Endothelial cell of umbilical vein (primary cell): ENCODE results near the gene FOSL2. TPM values are rescaled to one million over a fixed set of nuclear protein-coding genes. Genes with fewer than 3 reads are reported as not detected.
"Not testable (repeated sequence)": the region's sequence is repeated elsewhere in the genome, so short reads cannot be mapped to it uniquely, and the experiment has no call there.

Experiments
- BruUV-seq: library from RNA; stranded (reverse); fragments of 400-500 nt; replicated peaks from 2 replicates; lab custom pipeline; 2021; lab: Mats Ljungman, UMichigan
- CTCF ChIA-PET: fragments of 300-600, 350-600 bp; sonication (Branson Sonifier 250); formaldehyde crosslinking; loops from one replicate; lab custom pipeline; 2021; ENCODE audit warnings: antibody characterized with exemption, inconsistent platforms; lab: Charles Lee
- POLR2A ChIA-PET: fragments of 300-600, 350-600 bp; sonication (Branson Sonifier 250); formaldehyde crosslinking; loops from one replicate; lab custom pipeline; 2021; ENCODE audit warnings: antibody characterized with exemption, inconsistent platforms; lab: Charles Lee
- DNase-seq: peaks from one replicate; pipeline ENCODE4 v3.0.0-alpha.2; 2011; ENCODE audit warnings: low read depth, low spot score
- FAIRE-seq: peaks from 2 replicates; lab custom pipeline; 2011; peaks lifted over from hg19 to GRCh38; lab: Jason Lieb, UNC
- H2AFZ ChIP-seq: 2 replicates; pipeline ENCODE4 v1.6.0; 2012; ENCODE audit warnings: low read depth, low read length, control low read depth, inconsistent platforms
- H3K27ac ChIP-seq: 2 replicates; pipeline ENCODE4 v1.5.1; 2011; ENCODE audit warnings: low read depth, mild to moderate bottlenecking, control low read depth, low read length, moderate library complexity; ENCODE audit not compliant: insufficient read depth
- H3K27me3 ChIP-seq, 2 experiments: 2 replicates each; pipeline versions ENCODE4 v1.6.0 to v1.6.1; 2011; ENCODE audit warnings: low read length in 2 of 2, mixed read lengths in 1 of 2; ENCODE audit not compliant: control insufficient read depth in 2 of 2, insufficient read depth in 2 of 2
- H3K36me3 ChIP-seq, 2 experiments: 2 replicates in 1 of 2; 3 replicates in 1 of 2; pipeline ENCODE4 v1.5.1; 2011; ENCODE audit warnings: low read length in 2 of 2, mild to moderate bottlenecking in 1 of 2, moderate library complexity in 1 of 2; ENCODE audit not compliant: control insufficient read depth in 2 of 2, insufficient read depth in 2 of 2; ENCODE audit errors: extremely low read depth in 1 of 2
- H3K4me1 ChIP-seq: 3 replicates; pipeline ENCODE4 v1.5.1; 2011; ENCODE audit warnings: mild to moderate bottlenecking, low read length; ENCODE audit not compliant: control insufficient read depth, insufficient read depth; ENCODE audit errors: extremely low read depth
- H3K4me2 ChIP-seq: 2 replicates; pipeline ENCODE4 v1.6.1; 2011; ENCODE audit warnings: low read length, control low read depth, mixed read lengths; ENCODE audit not compliant: insufficient read depth
- H3K4me3 ChIP-seq, 3 experiments: fragments of 200-600 bp in 1 of 3; sonication (generic), shearing (Covaris generic) in 1 of 3; replicated peaks in 1 of 3; 2 replicates each; pipeline ENCODE4 v1.5.1; 2011 to 2016; ENCODE audit warnings: control low read depth in 3 of 3, low read length in 3 of 3, mild to moderate bottlenecking in 2 of 3, inconsistent platforms in 1 of 3, low read depth in 1 of 3, moderate library complexity in 1 of 3; ENCODE audit not compliant: insufficient read depth in 1 of 3
- H3K79me2 ChIP-seq: 2 replicates; pipeline ENCODE4 v1.6.0; 2012; ENCODE audit warnings: low read length, inconsistent platforms; ENCODE audit not compliant: control insufficient read depth, insufficient read depth
- H3K9ac ChIP-seq: replicated peaks from 2 replicates; pipeline ENCODE3; 2011; ENCODE audit warnings: low read length, control low read depth; ENCODE audit not compliant: insufficient read depth; ENCODE audit errors: extremely low read depth
- H3K9me1 ChIP-seq: replicated peaks from 3 replicates; pipeline ENCODE4 v1.6.0; 2011; ENCODE audit warnings: mild to moderate bottlenecking, low read length; ENCODE audit not compliant: control insufficient read depth, insufficient read depth; ENCODE audit errors: extremely low read depth
- H3K9me3 ChIP-seq: replicated peaks from 2 replicates; pipeline ENCODE4 v1.5.1; 2012; ENCODE audit warnings: low read length, inconsistent platforms; ENCODE audit not compliant: control insufficient read depth, insufficient read depth
- H4K20me1 ChIP-seq: replicated peaks from 2 replicates; pipeline ENCODE3; 2011; ENCODE audit warnings: mild to moderate bottlenecking, low read length; ENCODE audit not compliant: control insufficient read depth, insufficient read depth; ENCODE audit errors: extremely low read depth
- EZH2 ChIP-seq: IDR thresholded peaks from 2 replicates; pipeline ENCODE4 v1.6.1; 2012; ENCODE audit warnings: borderline replicate concordance, low read depth, mild to moderate bottlenecking, moderate library complexity, low read length, inconsistent platforms; ENCODE audit not compliant: severe bottlenecking
- FOS ChIP-seq: IDR thresholded peaks from 2 replicates; pipeline ENCODE4 v1.6.1; 2011; ENCODE audit warnings: mild to moderate bottlenecking, low read length, moderate library complexity, borderline replicate concordance; ENCODE audit not compliant: insufficient read depth
- GATA2 ChIP-seq: IDR thresholded peaks from 2 replicates; pipeline ENCODE4 v1.7.0; 2011; ENCODE audit warnings: low read depth, mild to moderate bottlenecking, moderate library complexity, mixed read lengths, low read length; ENCODE audit not compliant: insufficient read length, insufficient read depth
- JUN ChIP-seq: IDR thresholded peaks from 2 replicates; pipeline ENCODE4 v1.6.1; 2011; ENCODE audit warnings: borderline replicate concordance, low read depth; ENCODE audit not compliant: insufficient read length, insufficient read depth
- MYC ChIP-seq: IDR thresholded peaks from one replicate; pipeline ENCODE4 v1.6.1; 2011; ENCODE audit warnings: mild to moderate bottlenecking, low read depth, low read length
- POLR2A ChIP-seq: IDR thresholded peaks from 2 replicates; pipeline ENCODE4 v1.6.1; 2012; ENCODE audit warnings: low read depth, mild to moderate bottlenecking, control low read depth, low read length
- POLR2AphosphoS5 ChIP-seq: IDR thresholded peaks from 2 replicates; pipeline ENCODE4 v1.6.1; 2012; ENCODE audit warnings: low read depth, mild to moderate bottlenecking, control low read depth, low read length, moderate library complexity; ENCODE audit not compliant: insufficient read depth
- dilution Hi-C: fragments of 300-500 bp; cut with MboI; formaldehyde crosslinking; loops from one replicate; pipeline ENCODE4 v1.15.0; 2019; ENCODE audit warnings: low sequenced_read_pairs; ENCODE audit not compliant: extremely low pct_ligation_motif_present
- intact Hi-C: fragments of 100-400 bp; cut with micrococcal nuclease; formaldehyde crosslinking; loops from one replicate; pipeline ENCODE4 v1.10.0; 2022
- polyA plus RNA-seq, 4 experiments: library from polyadenylated mRNA; depleted of rRNA in 3 of 4; stranded (reverse) in 3 of 4; unstranded in 1 of 4; fragments of >200 nt; gene quantifications; 2 replicates each; pipeline versions ENCODE4 v1.2.1 to v1.2.3, GENCODE V29; 2011 to 2012; ENCODE audit warnings: missing spikeins in 1 of 4
- total RNA-seq: library from RNA; stranded (reverse); gene quantifications from 2 replicates; pipeline ENCODE4 v1.2.3, GENCODE V29; 2021
- TF ChIP-seq, protein P1 (sequence below): IDR thresholded peaks from 2 replicates; pipeline ENCODE4 v1.6.1; 2011; ENCODE audit not compliant: insufficient read depth, insufficient read length
- TF ChIP-seq, protein P2 (sequence below), 2 donors: IDR thresholded peaks; 1 replicate in 1 of 2; 2 replicates in 1 of 2; pipeline ENCODE4 v1.5.1; 2011; ENCODE audit warnings: low read length in 2 of 2, mild to moderate bottlenecking in 2 of 2, moderate library complexity in 2 of 2, control low read depth in 1 of 2, inconsistent platforms in 1 of 2, low read depth in 1 of 2; ENCODE audit not compliant: insufficient read depth in 1 of 2; ENCODE audit errors: extremely low read depth in 1 of 2

Gene FOSL2
- total and polyA plus RNA-seq, 2 donors (not counting 3 experiments of a cell fraction or from before 2014, with no cell fraction given) = 43.9 to 85.3 TPM

DNA sequence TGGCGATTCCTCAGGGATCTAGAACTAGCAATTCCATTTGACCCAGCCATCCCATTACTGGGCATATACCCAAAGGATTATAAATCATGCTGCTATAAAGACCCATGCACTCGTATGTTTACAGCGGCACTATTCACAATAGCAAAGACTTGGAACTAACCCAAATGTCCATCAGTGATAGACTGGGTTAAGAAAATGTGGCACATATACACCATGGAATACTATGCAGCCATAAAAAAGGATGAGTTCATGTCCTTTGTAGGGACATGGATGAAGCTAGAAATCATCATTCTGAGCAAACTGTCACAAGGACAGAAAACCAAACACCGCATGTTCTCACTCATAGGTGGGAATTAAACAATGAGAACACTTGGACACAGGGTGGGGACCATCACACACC lies 20.9 kb upstream of the FOSL2 start:
- FAIRE-seq, dilution Hi-C loops, POLR2A ChIA-PET: not testable (repeated sequence)

GRCh38 chr2:28373854-28374253 lies 18.8 kb upstream of the FOSL2 start:
- DNase-seq = no peak
- Histone ChIP-seq H3K4me3 (no peak overlapping the region), H3K27ac (no peak overlapping the region), H3K36me3 (no peaks in the 10 kb centered on the region), H3K9me3 (no peaks in the 10 kb centered on the region), H3K4me1 (no peaks in the 10 kb centered on the region), H4K20me1 (no peaks in the 10 kb centered on the region), H3K9ac (no peak overlapping the region), H3K79me2 (no peaks in the 10 kb centered on the region), H2AFZ (no peak overlapping the region), H3K27me3 (no peaks in the 10 kb centered on the region), H3K9me1 (no peaks in the 10 kb centered on the region), H3K4me2 (no peak overlapping the region)
- no peak for TF ChIP-seq MYC
- TF ChIP-seq, protein P1, sequence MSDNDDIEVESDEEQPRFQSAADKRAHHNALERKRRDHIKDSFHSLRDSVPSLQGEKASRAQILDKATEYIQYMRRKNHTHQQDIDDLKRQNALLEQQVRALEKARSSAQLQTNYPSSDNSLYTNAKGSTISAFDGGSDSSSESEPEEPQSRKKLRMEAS = no peak
- no peak for TF ChIP-seq JUN
- no peak for TF ChIP-seq GATA2
- TF ChIP-seq POLR2A = no peak
- no peak for TF ChIP-seq FOS
- TF ChIP-seq EZH2 = no peak
- TF ChIP-seq, protein P2, sequence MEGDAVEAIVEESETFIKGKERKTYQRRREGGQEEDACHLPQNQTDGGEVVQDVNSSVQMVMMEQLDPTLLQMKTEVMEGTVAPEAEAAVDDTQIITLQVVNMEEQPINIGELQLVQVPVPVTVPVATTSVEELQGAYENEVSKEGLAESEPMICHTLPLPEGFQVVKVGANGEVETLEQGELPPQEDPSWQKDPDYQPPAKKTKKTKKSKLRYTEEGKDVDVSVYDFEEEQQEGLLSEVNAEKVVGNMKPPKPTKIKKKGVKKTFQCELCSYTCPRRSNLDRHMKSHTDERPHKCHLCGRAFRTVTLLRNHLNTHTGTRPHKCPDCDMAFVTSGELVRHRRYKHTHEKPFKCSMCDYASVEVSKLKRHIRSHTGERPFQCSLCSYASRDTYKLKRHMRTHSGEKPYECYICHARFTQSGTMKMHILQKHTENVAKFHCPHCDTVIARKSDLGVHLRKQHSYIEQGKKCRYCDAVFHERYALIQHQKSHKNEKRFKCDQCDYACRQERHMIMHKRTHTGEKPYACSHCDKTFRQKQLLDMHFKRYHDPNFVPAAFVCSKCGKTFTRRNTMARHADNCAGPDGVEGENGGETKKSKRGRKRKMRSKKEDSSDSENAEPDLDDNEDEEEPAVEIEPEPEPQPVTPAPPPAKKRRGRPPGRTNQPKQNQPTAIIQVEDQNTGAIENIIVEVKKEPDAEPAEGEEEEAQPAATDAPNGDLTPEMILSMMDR (IDR thresholded peaks at IDR 0.05; ENCODE audit: extremely low read depth in 1 of 2, insufficient read depth in 1 of 2, low read depth in 1 of 2, low read length in 2 of 2) = no peak
- no peak for TF ChIP-seq POLR2AphosphoS5
- FAIRE-seq = no peak
- ChIA-PET CTCF (no interaction called here), POLR2A (no interaction called here)
- dilution Hi-C loops (no loop called here), intact Hi-C loops (no loop called here)
- BruUV-seq = no TSS peak

More for the DNA sequence above, 20.9 kb upstream of the FOSL2 start:
- H4K20me1 ChIP-seq, H3K9me3 ChIP-seq, H3K36me3 ChIP-seq, H3K4me2 ChIP-seq, intact Hi-C loops, H3K9me1 ChIP-seq, BruUV-seq, H3K4me1 ChIP-seq, H3K27ac ChIP-seq, H3K4me3 ChIP-seq, CTCF ChIA-PET, DNase-seq, H2AFZ ChIP-seq, H3K79me2 ChIP-seq, H3K9ac ChIP-seq, H3K27me3 ChIP-seq: not testable (repeated sequence)
